ENCODE results near the gene TSHZ2.

The TSHZ2 gene

DNA sequence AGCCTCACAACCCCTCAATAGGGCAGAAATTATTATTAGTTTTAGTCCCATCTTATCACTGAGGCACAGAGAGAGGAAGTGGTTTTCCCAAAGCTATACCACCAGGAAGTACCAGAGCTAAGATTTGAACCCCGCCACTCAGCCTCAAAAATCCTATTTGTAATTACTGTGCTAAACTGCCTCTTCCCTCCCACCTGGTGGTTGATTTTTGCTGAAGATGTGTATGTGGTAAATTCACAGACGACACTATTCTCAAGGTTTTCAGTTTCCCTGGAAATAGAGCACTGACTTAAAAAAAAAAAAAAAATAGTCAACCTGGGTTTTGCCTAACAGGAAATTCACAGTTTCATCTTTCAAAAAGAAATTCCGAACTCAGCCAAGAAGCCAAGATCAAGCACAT lies 57.9 kb downstream of the TSHZ2 start:
- no peak for DNase-seq (ENCODE audit: low read depth)

DNA sequence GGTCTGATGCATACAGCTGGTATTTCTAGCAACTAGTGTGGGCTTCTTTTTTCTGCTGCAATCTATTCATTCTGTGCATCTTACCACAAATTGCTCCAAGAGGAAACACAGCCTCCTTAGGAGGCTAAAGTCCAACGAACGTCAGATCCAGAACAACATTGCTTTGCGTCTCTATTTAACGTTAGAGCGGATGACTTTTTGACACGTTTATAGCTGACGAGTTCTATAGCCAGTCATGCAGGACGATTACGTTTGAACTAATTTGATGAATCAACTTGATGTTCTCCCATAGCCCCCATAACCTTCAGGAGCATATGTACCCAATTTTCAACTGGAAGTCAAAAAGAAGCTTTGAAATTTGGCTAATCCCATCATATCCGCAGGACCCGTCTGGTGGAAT lies 59.9 kb downstream of the TSHZ2 start:
- DNase-seq (ENCODE audit: low read depth): no peak

DNA sequence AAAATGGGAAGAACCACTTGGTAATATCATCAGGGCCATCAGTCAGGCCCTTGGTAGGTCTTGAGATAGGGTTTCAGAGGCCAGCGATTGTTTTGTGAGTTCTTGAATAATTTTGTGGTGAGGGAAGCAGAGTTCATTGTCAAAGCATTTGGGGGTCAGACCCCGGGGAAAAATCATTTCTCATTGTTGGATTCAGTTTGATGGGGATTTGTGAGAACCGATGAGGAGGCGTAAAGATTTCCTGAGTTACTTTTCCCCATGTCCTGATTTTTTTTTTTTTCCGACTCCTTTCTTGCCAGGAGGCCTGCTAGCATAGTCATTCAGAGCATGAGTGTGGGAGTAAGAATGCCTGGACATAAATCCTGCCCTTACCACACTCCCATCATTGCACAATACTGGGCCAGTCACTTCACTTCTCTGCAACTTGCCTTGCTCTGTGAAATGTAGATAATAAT lies 60.3 kb downstream of the TSHZ2 start:
- DNase-seq (ENCODE audit: low read depth): no peak

DNA sequence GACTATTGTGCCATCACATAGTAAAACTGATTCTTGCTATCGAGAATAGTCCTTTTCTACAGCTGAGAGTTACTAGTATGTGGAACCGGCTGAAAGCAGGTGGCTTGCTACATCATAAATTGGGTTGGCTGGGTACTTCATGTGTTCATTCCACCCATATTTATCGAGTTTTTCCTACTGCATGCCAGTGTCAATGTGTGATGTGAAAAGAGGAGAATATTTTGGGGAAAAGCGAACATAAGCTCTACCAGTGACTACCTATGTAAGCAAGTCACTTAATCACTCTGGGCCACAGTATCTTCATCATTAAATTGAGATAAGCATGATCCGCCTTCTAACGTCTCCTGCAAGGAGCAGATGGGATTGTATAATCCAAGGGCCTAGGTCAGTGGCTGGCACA lies 61.0 kb downstream of the TSHZ2 start:
- DNase-seq (ENCODE audit: low read depth): no peak

DNA sequence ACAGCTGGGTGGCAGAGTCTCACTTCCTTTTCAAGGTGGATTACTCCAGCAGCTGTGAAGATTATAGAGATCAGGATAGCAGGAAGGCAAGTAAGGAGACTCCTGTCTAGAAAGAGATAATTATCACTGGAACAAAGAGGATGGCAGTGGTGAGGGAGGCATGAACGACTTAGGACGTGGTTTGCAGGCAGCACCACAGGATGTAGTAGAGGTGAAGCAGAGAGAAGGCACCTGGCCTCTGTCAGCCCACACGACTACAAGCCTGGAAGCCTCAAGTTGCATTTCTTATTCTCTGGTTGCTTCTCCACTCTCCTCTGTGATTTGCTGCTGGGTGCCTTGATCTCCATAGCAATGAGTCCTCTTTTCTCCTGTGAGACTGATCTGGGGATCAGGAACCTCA lies 62.7 kb downstream of the TSHZ2 start:
- DNase-seq (ENCODE audit: low read depth): no peak

DNA sequence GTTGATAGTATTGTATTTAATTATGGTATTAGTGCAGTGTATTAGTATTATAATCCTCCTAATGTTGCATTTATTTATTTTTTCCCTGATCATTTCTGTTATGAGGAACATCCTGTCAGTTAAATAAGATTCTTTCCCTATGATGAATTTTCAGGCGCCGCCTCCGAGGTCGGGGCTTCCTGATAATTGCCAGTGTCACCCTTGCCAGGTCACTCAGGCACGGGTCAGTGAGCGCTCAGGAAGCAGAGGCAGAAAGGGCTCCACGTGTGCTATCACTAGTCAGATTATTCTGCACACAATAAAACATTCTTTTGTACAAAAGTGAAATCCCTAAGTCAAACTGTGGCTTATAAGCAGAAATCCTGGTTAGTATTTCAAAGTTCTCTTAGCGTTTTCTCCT lies 64.8 kb downstream of the TSHZ2 start:
- no peak for DNase-seq (ENCODE audit: low read depth)

DNA sequence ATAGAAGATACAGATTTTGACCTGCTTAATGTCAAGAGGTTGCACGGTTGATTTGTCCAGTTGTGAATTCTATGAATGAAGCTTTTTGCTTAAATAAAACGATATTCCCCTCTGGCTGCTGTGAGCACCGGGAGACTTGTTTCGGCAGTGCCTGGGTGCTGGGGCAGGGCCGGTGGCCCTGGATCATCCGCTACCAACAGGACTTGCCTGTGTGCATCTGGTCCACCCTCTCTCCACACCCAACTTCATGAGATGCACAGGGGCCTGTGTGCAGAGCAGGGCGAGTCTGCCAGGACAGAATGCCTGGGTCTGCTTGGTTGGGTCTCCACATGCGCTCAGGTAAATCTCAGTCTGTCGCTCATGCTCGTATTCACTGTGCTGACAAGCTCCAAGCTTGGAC lies 65.5 kb downstream of the TSHZ2 start:
- no peak for DNase-seq (ENCODE audit: low read depth)

DNA sequence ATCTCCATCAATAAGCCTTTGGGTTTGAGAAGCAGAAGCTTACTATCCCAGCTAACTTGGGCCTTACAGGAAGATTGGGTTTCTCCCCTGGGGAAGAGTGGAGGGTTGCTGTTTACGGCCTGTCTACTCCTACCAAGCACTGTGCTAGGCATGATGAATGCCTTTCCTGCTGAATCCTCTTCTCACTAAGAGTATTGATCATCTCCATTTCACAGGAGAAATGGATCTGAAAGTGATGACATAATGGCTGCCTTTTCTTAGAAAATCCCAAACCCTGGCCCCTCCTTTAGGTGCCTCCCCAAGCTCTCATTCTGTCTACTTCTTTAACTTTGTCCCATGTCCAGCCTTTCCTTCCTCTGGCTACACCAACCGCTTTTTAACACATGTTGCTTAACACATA lies 66.1 kb downstream of the TSHZ2 start:
- no peak for DNase-seq (ENCODE audit: low read depth)

DNA sequence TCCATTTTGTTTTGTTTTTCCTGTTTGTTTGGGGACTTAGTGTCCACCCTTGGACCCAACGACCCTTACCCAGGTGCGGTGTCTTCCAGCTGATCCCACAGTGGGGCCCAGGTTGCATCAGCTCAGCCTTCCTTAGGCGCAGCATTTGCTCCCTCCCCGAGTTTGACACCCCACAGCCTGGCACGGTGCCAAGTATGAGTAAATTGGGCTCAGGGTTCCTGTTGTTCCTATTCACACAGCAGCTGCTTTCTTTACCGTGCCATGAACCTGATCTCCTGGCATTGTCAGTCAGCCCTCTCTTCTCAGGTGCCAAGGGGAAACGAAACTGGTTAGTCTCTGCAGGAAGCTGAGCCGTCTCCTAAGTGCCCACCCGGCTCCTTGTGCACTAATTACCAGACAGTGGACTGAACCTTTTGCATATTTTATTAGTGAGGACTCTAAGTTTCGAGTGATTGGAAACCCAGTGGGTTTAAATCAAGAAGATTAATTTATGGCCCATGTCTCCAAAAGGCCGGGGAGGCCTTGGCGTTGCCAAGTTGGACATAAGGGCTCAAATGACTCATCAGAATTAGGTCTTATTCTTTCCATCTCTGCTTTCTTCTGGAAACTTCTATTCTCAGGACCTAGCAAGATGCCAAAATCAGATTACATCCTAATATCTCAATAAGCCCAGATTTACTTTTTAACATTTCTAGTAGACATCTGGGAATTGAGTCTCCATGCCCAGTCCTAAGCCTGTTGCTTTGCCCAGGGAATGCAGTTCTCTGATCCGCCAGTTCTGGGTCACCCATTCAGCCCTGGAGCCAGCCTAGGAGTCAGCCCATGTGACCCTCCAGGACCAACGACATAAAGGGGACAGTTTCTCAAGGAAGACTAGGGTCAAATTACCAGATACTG lies 68.8 kb downstream of the TSHZ2 start:
- DNase-seq (ENCODE audit: low read depth): no peak

DNA sequence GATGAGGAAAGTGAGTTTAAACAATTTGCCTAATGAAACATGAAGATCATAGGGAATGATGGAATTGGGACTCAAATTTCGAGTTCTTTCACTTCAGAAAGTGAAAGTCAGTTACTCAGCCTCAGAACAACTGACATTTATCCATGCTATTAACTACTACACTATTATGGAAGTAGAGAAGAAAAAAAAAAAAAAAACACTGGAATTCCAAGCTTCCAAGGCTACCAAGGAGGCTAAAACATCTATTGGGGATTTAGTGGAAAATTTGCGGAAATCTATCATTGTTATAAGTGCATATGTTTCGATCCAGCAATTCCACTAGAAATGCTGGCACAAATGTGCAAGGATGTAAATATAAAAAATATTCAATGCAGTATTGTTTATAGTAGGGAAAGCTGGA lies 70.4 kb downstream of the TSHZ2 start:
- no peak for DNase-seq (ENCODE audit: low read depth)

DNA sequence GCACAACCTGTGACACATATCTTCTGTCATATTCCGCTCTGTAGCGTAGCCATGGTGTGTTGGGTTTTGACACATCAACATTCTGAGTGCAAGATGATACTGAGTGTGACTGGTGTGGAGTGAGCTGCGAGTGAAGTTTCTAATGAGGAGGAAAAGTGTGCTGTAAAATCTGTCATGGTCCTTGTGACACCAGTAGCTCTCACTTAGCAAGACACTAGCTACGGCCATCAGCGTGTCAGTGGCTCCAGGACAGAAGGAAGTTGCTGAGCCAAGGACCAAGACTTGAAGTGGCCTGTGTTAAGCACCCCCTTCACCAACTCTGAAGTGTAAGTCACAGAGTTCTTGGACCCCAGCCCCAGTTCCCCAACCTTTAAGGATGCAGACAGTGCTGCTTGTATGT lies 72.1 kb downstream of the TSHZ2 start:
- no peak for DNase-seq (ENCODE audit: low read depth)

DNA sequence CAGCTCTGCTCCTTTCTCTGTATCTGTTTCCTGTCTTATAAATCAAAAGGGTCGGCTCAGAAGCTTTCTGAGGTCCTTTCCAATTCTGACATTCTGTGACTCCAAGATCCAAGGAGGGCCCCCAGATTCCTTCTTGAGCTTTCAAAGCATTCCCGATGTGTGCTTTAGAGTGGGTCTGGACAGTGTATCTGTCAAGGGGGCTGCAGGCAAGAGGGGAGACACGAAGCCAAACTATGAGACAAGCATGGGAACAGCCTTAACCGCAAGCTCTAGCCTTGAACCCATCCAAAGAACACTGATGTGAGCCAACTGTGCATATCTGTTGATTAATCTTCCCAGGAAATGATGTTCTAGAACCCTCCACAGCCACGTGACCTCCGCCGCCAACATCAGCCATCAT lies 73.8 kb downstream of the TSHZ2 start:
- DNase-seq (ENCODE audit: low read depth): no peak

DNA sequence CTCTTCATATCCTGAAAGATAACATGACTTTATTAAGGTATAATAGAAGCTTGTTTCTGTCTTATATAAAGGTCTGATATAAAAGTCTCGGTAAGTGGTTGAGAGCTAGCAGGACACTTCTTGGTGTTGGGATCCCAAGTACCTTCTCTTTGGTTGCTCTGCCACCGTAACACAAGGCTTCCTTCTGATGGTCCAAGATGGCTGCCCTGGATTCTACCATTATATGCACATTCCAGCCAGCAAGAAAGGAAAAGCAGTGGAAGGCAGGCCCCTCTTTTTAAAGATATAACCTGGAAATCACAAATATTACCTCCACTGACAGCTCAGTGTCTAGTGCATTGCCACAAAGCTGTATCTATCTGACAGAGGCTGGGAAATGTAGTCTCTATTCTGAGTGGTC lies 75.0 kb downstream of the TSHZ2 start:
- DNase-seq (ENCODE audit: low read depth): no peak

DNA sequence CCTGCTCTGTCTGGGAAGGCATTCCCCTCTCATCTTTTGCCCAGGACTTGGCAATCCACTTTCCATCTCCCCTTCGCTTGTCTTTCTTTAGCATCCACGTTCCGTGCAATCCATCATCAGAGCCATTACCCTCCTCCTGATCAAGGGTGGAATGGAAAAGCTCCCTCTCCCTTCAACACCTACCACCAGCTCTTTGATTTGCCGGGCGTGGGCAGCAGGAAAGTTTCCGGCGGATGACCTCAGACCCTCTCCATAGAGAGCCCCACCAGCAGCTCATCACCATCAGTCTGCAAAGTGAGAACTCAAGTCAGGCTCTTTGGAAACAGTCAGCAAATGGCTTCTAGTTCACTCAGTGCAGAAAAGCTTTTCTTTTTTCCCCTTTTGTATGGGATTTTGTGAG lies 76.2 kb downstream of the TSHZ2 start:
- no peak for DNase-seq (ENCODE audit: low read depth)

DNA sequence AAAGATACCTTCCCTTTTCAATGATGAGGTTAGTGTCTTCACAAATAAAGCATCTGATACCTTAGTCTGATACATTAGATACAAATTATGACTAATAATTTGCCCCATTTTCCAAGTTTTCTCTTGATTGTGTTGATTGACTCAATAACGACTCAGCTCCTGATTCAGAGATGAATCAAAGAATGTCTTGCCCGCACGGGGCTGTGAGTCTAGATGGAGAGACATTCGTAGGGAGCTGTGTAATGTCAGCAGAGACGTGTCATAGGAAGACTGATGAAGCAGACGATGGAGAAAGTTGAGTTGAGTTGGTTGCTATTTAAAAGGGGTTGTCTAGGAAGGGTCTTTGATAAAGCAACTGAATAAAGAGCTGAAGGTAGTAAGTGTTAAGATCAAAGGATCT lies 78.2 kb downstream of the TSHZ2 start:
- no peak for DNase-seq (ENCODE audit: low read depth)

DNA sequence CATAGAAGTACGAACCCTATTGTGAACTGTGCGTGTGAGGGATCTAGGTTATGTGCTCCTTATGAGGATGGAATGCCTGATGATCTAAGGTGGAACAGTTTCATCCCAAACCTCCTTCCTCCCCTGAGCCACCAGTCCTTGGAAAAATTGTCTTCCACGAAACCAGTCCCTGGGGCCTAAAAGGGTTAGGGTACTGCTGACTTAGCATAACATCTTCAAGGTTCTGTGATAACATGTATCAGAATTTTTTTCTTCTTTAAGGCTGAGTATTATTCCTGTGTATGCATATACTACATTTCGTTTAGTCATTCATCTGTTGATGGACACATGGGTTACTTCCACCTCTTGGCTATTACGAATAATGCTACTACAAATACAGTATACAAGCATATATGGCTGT lies 80.2 kb downstream of the TSHZ2 start:
- DNase-seq (ENCODE audit: low read depth): no peak

DNA sequence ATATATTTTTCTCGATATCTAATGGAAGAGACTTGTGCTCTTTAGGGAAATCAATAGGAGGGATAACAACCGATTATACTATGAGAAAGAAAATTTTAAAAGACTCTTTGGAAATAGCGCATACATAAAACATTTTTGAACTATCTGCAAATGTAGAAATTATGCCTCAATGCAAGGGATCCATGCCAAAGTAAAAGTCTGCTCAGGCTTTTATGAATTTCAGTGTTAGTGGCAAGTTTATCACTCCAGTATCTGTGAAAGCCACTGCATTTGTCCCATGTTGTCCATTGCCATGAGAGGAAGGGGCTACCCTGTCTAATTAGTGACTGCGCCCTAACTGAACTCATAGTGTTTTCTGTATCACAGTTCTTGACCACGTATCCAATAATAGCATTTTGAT lies 81.4 kb downstream of the TSHZ2 start:
- DNase-seq (ENCODE audit: low read depth): no peak

DNA sequence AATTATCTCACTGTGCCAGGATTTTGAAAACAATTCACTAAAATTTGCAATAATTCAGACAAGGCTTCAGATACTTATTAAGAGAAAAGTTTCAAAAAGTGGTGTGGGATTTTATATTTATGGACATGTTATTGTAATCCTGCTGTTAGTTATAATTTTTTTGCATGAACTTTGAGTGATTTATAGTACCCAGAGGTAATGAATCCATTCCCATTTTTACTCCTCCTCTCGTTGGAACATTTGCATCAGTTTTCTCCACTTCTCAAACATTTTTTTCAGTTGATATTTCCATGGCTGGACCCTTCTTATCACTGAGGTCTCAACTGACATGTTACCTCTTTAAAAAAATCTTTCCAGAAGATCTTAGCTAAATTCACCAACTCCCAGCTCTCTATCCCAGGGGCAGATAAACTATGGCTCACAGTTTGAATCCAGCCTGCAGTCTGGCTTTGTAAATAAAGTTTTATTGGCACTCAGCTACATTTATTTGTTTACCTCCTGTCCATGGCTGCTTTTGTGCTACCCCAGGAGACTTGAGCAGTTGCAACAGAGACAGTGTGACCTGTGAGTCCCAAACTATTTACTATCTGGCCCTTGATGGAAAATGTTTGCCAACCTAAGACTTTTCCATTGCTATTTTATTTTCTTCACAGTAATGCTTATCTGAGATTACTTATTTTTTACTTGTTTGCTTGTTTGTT lies 83.4 kb downstream of the TSHZ2 start:
- DNase-seq (ENCODE audit: low read depth): no peak

DNA sequence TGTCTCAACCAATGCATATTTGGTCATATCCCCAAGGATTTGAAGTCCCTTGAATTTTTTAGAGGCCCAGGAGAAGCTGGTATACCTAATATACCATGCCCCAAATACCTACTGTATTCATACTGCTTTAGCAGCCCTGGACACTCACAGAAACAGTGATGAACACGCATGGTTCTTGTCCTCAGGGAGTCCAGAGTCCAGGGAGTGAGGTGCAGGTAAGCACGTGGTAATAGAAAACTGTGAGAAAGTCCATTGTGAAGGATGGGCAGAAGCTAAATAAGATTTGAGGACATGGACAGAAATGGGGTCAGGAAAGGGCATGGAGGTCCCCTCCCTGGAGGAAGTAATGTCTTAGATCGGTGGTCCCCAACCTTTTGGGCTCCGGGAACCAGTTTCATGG lies 85.4 kb downstream of the TSHZ2 start:
- no peak for DNase-seq (ENCODE audit: low read depth)

DNA sequence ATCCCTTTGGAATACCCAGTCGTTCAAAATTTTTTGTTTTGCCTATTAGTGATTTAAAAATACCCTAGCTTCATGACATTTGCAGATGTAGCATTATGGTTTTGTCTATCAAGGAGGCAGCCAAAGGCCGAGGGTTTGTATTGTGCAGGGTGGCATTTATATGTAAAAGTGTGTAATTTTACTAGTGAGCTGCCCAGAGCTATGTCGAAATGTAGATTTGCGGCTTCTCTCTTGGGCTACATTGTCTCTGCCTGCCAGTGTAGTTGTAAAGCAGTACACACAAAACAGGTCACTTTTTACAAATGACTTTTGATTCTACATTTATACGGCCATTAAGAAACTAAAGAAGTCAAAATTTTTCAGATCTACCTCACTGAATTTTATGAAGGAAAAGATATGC lies 87.7 kb downstream of the TSHZ2 start:
- no peak for DNase-seq (ENCODE audit: low read depth)

DNA sequence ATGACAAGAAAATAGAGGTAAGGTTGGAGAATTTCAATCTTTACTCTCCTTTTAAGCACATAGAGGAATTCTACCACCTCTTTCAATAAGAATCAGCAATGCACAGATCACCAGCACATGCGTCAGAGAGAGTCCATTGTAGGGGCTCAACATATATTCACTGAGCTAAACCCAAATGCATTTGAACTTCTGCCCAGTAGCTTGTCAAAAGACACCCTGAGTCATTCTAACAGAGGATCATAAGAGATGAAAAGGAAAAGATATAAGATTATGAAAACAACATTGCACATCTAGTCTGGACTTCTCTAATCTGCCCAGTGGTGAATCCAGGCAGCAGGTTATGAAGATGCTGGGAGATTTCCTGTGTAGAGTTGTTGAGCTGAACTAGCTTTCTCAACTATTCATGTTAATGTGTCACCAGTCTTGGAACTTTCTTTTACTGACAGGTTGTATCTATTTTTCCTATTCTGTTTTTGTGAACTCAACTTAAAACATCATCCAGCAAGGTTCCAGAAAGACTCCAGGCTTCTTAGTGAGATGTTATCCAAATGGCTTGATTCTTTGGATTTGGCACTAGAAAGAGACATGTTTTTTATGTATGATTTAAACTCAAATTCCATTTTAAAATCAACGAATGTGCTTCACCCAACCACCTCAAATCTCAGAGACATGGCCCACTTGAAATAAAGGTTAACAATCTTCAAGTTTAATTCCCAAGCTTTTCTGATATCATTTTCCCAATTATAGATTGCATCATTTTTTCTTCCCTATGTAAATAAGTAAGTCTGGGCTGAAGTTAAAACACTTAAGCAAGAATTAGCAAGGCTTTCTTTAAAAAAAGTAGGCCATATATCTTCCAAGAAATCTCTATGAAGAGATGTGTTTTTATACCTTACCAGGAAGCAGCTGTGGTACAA lies 89.3 kb downstream of the TSHZ2 start:
- DNase-seq (ENCODE audit: low read depth): no peak

DNA sequence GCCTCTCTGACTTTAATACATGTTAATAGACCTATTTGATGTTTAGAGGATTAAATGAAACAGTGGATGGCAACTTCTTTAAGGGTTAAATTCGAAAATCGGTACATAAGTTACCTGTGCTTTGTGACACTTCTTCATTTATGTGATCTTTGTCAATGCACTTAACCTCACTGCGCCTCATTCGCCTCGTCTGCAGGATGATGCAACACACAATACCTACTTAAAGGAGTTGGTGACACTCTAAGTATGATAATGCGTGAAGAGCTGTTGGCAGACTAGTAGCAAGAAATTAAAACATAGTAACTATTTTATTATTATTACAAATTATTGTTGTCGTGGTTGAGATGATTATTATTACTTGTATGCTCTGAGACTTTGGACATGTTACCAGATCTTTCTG lies 92.8 kb downstream of the TSHZ2 start:
- no peak for DNase-seq (ENCODE audit: low read depth)

DNA sequence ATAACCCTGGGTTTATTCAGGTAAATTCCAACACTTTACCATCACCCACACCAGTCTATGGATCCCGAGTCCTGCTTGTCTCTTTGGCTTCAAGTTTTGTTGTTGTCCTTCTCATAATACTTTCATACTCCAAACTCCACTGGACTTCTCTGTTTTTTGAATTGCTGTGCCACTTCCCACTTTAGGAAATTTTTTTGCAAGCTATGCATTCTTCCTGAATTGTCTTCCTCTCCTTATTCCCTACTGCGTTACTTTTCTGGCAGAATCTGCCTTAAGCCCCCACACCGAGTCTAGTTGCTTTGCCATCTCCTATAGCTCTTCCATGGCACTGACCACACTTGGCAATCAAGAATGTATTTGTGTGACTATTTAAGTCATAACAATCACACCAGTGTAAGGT lies 96.1 kb downstream of the TSHZ2 start:
- DNase-seq (ENCODE audit: low read depth): no peak
